Vagina (tissue), 2 donors: ENCODE results near the gene BCR.

Experiments used
- CTCF ChIP-seq, 3 experiments: fragments of 450-650 bp in 2 of 3; fragments of 200-600 bp in 1 of 3; sonication (generic) in 1 of 3; IDR thresholded peaks; one replicate each; pipeline ENCODE4 v1.5.1; 2017 to 2019; ENCODE audit warnings: antibody characterized with exemption in 3 of 3, mild to moderate bottlenecking in 2 of 3, moderate library complexity in 2 of 3
- POLR2A ChIP-seq, 2 donors: fragments of 450-650 bp; IDR thresholded peaks; one replicate each; pipeline ENCODE4 v1.6.1; 2017; ENCODE audit warnings: antibody characterized with exemption in 2 of 2, mild to moderate bottlenecking in 2 of 2, moderate library complexity in 2 of 2
- POLR2AphosphoS5 ChIP-seq, 2 donors: sonication (generic); formaldehyde crosslinking; IDR thresholded peaks; one replicate each; pipeline ENCODE4 v1.9.0; 2017; ENCODE audit warnings: antibody characterized with exemption in 2 of 2, mild to moderate bottlenecking in 2 of 2, low read depth in 1 of 2; ENCODE audit not compliant: insufficient read depth in 1 of 2

GRCh38 chr22:23204541-23205157 is 24.3 kb downstream of the BCR start:
- TF ChIP-seq CTCF (IDR thresholded peaks at IDR 0.05) (no peak), POLR2A (IDR thresholded peaks at IDR 0.05) (no peak), POLR2AphosphoS5 (IDR thresholded peaks at IDR 0.05; ENCODE audit: insufficient read depth in 1 of 2, low read depth in 1 of 2) (no peak)
